Raji (cell line): ENCODE data around the gene DNALI1.

ENCODE experiments used
- POLR2A ChIP-seq: IDR thresholded peaks from 2 replicates; pipeline ENCODE4 v1.6.1; 2011; ENCODE audit warnings: low read depth, low read length, control low read depth; ENCODE audit not compliant: insufficient read depth

The DNALI1 gene

DNA sequence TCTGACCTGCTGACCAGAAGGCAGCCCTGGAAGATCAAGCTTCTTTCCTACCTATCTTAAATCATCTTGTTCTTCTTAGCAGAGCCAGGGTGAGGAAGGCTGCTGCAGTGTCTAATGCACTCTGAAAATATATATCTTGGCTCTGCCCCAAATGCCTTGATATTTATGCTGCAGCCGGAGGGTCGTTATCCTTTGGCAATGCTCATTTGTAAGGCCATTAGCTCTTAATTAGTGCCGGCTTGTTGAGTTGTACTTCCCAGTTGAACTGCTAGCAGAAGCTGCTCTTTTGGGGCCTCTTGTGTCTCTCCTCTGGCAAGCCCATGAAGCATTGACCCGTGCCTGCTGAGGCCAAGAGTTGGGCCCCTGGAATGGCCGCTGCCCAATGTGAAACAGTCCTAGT, 43.2 kb downstream of the DNALI1 start:
- TF ChIP-seq POLR2A, result no peak

- no peak for TF ChIP-seq POLR2A
Measured at GRCh38 chr1:37601441-37601840, 44.7 kb downstream of the DNALI1 start.

GRCh38 chr1:37602750-37603694, 46.3 kb downstream of the DNALI1 start:
- TF ChIP-seq POLR2A, result no peak

DNA sequence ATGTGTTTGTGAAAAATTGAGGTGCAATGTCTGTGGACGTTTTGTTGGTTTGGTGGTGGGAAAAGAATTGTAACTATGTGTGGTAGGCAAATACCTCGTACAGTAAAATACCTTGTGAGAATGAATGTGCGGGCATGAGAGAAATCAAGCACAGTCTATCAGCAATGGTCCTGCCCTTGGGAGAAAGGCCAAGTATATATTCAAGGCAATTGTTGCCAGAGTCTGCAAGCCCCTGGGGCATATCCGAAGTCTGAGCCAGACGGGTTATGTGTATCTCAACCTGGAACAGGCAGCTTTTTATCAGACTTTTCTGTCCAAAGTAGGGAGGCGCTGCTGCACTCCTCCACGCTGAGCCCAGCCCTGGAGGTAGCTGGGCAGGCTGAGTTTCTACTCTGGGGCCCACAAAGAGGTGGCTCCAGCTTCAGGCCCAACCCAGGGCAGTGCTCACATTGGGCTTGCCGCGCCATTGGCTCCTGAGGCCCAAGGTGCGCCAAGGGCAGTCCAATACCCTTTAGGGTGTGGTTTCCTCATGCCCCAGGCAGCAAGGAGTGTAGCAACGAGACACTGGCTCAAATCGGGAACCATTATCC, 48.4 kb downstream of the DNALI1 start:
- no peak for TF ChIP-seq POLR2A

GRCh38 chr1:37605806-37606474, 49.2 kb downstream of the DNALI1 start:
- no peak for TF ChIP-seq POLR2A

DNA sequence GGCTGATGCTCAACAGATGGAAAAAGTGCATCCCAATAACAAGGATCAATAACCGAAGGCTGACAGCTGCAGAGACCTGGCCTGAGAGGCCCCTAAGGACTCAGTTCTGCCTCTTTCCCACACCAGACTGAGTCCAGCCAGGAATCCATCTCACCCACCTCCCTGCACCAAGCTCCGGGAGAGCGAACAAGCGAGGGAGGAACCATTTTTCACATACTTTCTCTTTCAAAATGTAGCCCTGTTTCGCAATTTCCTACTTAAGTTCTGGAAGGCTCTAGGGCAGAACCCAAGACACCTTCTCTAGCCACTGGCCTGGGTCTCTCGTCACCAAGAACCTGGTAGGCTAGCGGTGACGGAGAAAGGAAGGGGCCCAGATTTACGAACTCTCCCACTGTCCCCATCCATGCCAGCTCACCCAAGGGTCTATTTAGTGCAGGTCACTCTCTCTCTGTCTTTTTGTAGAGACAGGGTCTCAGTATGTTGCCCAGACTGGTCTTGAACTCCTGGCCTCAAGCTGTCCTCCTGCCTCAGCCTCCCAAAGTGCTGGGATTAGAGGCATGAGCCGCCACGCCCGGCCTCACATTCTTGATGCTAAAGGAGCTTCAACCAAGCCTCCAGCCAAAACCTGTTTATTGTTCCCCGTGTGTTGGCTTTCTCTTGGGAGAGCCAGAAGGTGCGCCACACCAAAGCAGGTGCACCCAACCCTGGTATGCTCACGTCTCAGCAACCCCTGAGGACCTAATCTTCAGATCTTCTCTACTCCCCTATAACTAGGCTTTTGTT, 49.9 kb downstream of the DNALI1 start:
- no peak for TF ChIP-seq POLR2A

- TF ChIP-seq POLR2A, result no peak
Measured at GRCh38 chr1:37609002-37609401, 52.3 kb downstream of the DNALI1 start.

DNA sequence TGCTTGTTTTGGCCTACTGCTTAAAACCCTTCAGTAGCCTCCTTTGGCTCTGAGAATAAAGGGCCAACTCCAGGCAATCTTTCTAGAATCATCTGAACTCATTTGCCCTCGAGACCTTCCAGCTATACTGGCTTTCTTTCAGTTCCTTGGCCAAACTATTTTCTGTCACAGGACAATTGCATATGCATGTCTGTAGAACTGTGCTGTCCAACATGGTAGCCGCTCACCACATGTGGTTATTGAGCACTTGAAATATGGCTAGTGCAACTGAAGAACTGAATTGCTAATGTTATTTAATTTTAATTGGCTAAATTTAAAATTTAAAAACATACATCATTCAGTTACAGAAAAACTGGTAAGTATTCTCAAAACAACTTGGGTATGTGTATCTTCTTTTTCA, 53.3 kb downstream of the DNALI1 start:
- TF ChIP-seq POLR2A, result no peak

GRCh38 chr1:37612186-37612585, 55.4 kb downstream of the DNALI1 start:
- TF ChIP-seq POLR2A, result no peak

DNA sequence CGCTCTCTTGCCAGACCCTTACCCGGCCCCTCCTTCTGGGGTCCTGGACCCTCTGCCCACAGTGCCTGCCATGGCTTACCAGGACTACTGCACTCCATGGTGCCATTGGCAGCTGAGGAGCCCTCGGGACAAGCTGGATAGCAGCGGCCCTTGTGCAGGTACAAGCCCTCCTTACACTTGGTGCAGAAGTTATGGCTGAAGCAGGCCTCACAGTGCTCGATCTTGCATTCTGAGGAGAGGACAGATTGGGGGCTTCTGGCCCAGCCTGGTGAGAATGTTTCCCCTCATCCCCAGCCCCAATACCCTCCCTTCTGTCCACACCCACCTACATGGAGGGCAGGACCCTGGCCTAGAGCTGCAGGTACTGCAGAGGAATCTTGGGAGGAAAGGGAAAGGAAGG, 57.4 kb downstream of the DNALI1 start:
- TF ChIP-seq POLR2A, result no peak

DNA sequence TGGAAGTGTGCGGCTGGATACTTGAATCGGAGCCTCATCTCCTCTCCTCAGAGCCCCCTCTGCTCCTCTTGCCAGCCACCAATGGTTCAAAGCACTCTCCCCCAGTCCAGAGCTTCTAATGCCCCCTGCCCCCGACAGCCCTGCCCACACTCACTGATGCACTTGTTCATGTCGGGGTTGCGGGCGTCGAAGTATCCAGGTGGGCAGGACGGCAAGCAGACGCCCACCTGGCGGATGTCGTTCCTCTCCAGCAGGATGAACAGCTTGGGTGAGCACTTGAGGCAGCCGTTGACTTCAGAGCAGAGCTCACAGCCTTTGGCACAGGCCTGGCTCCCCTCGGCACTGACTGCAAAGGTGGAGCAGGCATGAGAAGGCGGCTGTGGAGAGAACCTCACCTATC, 59.6 kb downstream of the DNALI1 start:
- no peak for TF ChIP-seq POLR2A
